Subcutaneous abdominal adipose tissue (tissue), 5 donors: Measurements from ENCODE around the gene MAPK12.

Experiments
- H3K27ac ChIP-seq: one replicate; pipeline ENCODE4 v1.7.0; 2013; ENCODE audit warnings: low read depth, mild to moderate bottlenecking, inconsistent platforms, low read length, moderate library complexity
- H3K27me3 ChIP-seq, 5 donors: one replicate each; pipeline ENCODE4 v1.7.0; 2013; ENCODE audit warnings: low read length in 5 of 5, inconsistent platforms in 1 of 5; ENCODE audit not compliant: control insufficient read depth in 5 of 5, insufficient read depth in 4 of 5
- H3K36me3 ChIP-seq, 5 donors: one replicate each; pipeline ENCODE4 v1.7.0; 2013; ENCODE audit warnings: low read length in 5 of 5; ENCODE audit not compliant: control insufficient read depth in 5 of 5, insufficient read depth in 5 of 5
- H3K4me1 ChIP-seq, 5 donors: one replicate each; pipeline ENCODE4 v1.7.0; 2013; ENCODE audit warnings: low read length in 5 of 5, mild to moderate bottlenecking in 3 of 5, moderate library complexity in 1 of 5; ENCODE audit not compliant: control insufficient read depth in 5 of 5, insufficient read depth in 5 of 5
- H3K4me3 ChIP-seq, 5 donors: one replicate each; pipeline ENCODE4 v1.7.0; 2013; ENCODE audit warnings: low read length in 5 of 5, low read depth in 1 of 5
- H3K9ac ChIP-seq, 5 donors: one replicate each; pipeline ENCODE4 v1.7.0; 2013; ENCODE audit warnings: low read length in 5 of 5, mild to moderate bottlenecking in 4 of 5, moderate library complexity in 3 of 5
- H3K9me3 ChIP-seq, 5 donors: one replicate each; pipeline ENCODE4 v1.7.0; 2013; ENCODE audit warnings: low read length in 5 of 5; ENCODE audit not compliant: control insufficient read depth in 5 of 5
- donor health status: healthy.
- donor health status: healthy.
- donor health status: healthy.
- donor health status: healthy.
- donor health status: healthy.

Gene MAPK12

DNA sequence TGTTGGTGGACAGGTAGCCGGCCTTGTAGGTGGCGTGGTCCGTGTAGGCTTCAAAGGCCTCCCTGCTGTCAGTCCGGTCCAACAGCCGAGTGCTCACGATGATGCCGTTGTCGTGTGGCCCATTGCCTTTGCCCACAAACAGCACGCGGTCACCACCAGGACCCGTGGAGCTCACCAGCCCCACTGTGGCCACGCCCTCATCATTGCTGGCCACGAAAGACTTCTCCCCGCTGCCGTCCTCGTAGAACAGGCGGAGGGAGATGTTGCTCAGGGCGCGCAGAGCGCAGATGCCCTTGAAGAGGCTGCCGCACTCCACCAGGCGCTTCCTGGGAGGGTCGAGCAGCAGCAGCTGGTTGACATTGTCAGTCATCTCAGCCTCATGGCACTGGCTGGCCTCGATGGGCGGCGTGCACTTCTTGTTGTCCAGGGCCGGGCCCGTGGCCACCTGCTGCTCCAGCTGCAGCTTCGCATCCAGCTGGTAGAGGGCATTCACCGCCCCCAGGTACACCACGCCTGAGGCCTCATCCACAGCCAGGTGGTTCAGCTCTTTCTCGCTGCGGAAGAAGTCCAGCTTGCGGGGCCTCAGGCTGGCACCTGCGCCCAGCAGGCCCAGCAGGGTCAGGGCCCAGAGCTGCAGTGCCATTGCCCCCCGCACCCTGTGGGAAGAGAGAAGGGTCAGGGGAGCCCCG, 28.6 kb upstream of the MAPK12 start:
- no peaks in the 10 kb centered on the region for H3K27me3 ChIP-seq
- no peak overlapping the region for H3K4me3 ChIP-seq
- H3K27ac ChIP-seq, result no peak overlapping the region
- peaks cover 0 to 61% (median 51%) of the 10 kb centered on the region in 5 donors for H3K36me3 ChIP-seq
- H3K4me1 ChIP-seq, result peaks cover 2 to 33% (median 26%) of the 10 kb centered on the region in 5 donors
- no peak overlapping the region for H3K9ac ChIP-seq
- no peaks in the 10 kb centered on the region for H3K9me3 ChIP-seq

DNA sequence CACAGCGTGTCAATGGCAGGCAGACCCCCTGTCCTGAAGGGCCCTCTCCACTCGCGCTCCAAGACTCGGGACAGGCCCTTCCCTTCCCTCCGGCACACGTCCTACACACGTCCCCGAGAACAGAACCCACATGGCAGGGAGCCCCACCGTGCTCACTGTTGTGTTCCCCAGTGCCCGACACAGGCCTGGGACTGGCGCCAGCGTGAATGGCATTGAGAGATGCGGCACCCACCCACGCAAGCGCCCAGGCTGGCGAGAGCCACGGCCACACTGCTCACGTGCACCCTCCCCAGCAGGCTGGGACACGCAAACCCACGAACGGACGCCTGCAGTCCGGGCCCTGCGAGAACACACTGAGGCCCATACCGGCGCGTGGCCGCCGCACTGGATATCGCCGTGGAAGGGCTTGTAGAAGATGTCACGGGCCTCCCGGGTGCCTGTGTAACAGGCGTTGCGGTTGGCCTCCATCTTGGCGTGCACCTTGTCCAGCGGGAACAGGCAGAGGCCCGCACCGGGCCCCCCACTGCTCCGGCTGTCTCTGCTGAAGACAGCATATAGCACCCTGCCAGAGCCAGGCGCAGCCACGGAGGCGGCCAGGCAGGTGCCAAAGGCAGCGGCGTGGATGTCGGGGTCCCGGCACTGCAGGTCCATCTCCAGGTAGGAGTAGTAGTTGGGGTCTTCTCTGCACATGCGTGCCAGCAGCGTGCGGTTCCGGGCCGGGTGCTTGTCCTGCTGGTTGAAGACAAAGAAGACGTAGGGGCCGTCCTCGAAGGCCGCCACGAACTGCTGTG, 27.9 kb upstream of the MAPK12 start:
- H3K4me1 ChIP-seq, result peaks cover under 1 to 28% (median 21%) of the 10 kb centered on the region in 5 donors
- H3K36me3 ChIP-seq, result peaks cover 0 to 68% (median 57%) of the 10 kb centered on the region in 5 donors
- no peak overlapping the region for H3K9ac ChIP-seq
- H3K4me3 ChIP-seq, result no peak overlapping the region
- no peaks in the 10 kb centered on the region for H3K9me3 ChIP-seq
- H3K27ac ChIP-seq, result no peak overlapping the region
- H3K27me3 ChIP-seq, result no peaks in the 10 kb centered on the region

DNA sequence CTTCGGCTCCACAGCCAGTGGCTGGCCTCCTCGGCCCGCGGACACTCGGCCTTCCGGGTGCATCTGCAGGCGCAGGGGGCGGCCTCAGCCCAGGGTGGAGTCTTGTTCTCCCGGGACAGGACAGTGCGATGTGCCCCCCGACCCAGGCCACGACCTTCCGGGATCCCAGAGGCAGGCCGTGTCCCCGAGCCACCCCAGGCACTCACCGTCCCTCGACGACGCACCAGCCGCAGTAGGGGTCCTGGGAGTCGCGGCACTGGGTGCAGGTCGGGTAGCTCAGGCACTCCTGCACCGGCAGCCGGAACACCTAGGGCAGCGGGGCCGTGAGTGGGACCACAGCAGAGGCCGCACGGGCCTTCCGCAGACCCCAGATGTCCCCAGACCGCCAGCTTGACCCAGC, 26.2 kb upstream of the MAPK12 start:
- Histone ChIP-seq H3K4me3 (no peak overlapping the region), H3K9me3 (no peaks in the 10 kb centered on the region), H3K27me3 (no peaks in the 10 kb centered on the region), H3K27ac (no peak overlapping the region), H3K9ac (no peak overlapping the region), H3K4me1 (peaks cover 0 to 12% (median 6%) of the 10 kb centered on the region in 5 donors), H3K36me3 (peaks cover 0 to 83% (median 72%) of the 10 kb centered on the region in 5 donors)

- no peak overlapping the region for H3K9ac ChIP-seq
- H3K4me3 ChIP-seq, result no peak overlapping the region
- H3K27me3 ChIP-seq, result no peaks in the 10 kb centered on the region
- peaks cover 0 to 92% (median 80%) of the 10 kb centered on the region in 5 donors for H3K36me3 ChIP-seq
- no peak overlapping the region for H3K27ac ChIP-seq
- peaks cover 0 to 5% (median 0%) of the 10 kb centered on the region in 5 donors for H3K4me1 ChIP-seq
- no peaks in the 10 kb centered on the region for H3K9me3 ChIP-seq
Measured at GRCh38 chr22:50286701-50287318, 25.3 kb upstream of the MAPK12 start.

GRCh38 chr22:50286275-50286674, 24.8 kb upstream of the MAPK12 start:
- no peaks in the 10 kb centered on the region for H3K4me1 ChIP-seq
- H3K9ac ChIP-seq, result no peak overlapping the region
- no peak overlapping the region for H3K4me3 ChIP-seq
- H3K9me3 ChIP-seq, result no peaks in the 10 kb centered on the region
- H3K27ac ChIP-seq, result no peak overlapping the region
- peaks cover 0 to 94% (median 83%) of the 10 kb centered on the region in 5 donors for H3K36me3 ChIP-seq
- no peaks in the 10 kb centered on the region for H3K27me3 ChIP-seq

- peaks cover 0 to 94% (median 88%) of the 10 kb centered on the region in 5 donors for H3K36me3 ChIP-seq
- H3K9ac ChIP-seq, result no peak overlapping the region
- H3K4me1 ChIP-seq, result no peaks in the 10 kb centered on the region
- H3K9me3 ChIP-seq, result no peaks in the 10 kb centered on the region
- H3K27ac ChIP-seq, result no peak overlapping the region
- H3K27me3 ChIP-seq, result no peaks in the 10 kb centered on the region
- no peak overlapping the region for H3K4me3 ChIP-seq
Measured at GRCh38 chr22:50285568-50286229, 24.2 kb upstream of the MAPK12 start.

DNA sequence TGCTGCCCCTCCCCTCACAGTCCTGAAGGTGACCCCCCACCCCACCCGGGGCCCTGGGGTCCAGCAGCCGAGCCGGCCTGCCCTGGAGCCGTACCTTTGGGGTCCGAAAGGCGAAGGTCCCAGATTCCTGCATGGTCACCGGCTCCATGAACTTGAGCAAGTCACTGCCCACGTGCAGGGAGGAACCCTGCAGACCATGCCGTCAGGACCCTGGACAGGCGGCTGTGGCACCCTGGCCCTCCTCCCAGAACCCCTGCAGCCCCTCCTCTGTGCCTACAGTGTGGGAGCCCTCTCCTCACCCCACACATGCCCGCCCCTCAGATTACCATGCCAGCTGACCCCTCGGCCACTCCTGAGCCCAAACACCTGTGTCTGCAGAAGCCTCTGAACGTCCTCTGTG, 23.0 kb upstream of the MAPK12 start:
- H3K27ac ChIP-seq, result no peak overlapping the region
- H3K4me1 ChIP-seq, result no peaks in the 10 kb centered on the region
- peaks cover 0 to 94% (median 89%) of the 10 kb centered on the region in 5 donors for H3K36me3 ChIP-seq
- no peak overlapping the region for H3K4me3 ChIP-seq
- H3K27me3 ChIP-seq, result no peaks in the 10 kb centered on the region
- H3K9ac ChIP-seq, result no peak overlapping the region
- H3K9me3 ChIP-seq, result no peaks in the 10 kb centered on the region

GRCh38 chr22:50283821-50284220, 22.3 kb upstream of the MAPK12 start:
- no peak overlapping the region for H3K27ac ChIP-seq
- H3K9ac ChIP-seq, result no peak overlapping the region
- H3K36me3 ChIP-seq, result peaks cover 0 to 94% (median 89%) of the 10 kb centered on the region in 5 donors
- H3K9me3 ChIP-seq, result no peaks in the 10 kb centered on the region
- H3K4me3 ChIP-seq, result no peak overlapping the region
- H3K4me1 ChIP-seq, result no peaks in the 10 kb centered on the region
- no peaks in the 10 kb centered on the region for H3K27me3 ChIP-seq

GRCh38 chr22:50282361-50283155, 21.1 kb upstream of the MAPK12 start:
- peaks cover 0 to 94% (median 90%) of the 10 kb centered on the region in 5 donors for H3K36me3 ChIP-seq
- no peak overlapping the region for H3K9ac ChIP-seq
- no peak overlapping the region for H3K27ac ChIP-seq
- H3K9me3 ChIP-seq, result no peaks in the 10 kb centered on the region
- no peak overlapping the region for H3K4me3 ChIP-seq
- H3K27me3 ChIP-seq, result no peaks in the 10 kb centered on the region
- H3K4me1 ChIP-seq, result no peaks in the 10 kb centered on the region
